HCT116 (cell line): ENCODE results near the gene MAPKAP1. TPM values are rescaled to one million over a fixed set of nuclear protein-coding genes. Genes with fewer than 3 reads are reported as not detected.

Source experiments
- ATAC-seq: fragments of 200-7000 bp; cut with Tn5 transposase; 2 replicates; pipeline ENCODE4 v1.9.1; 2020; ENCODE audit warnings: mild to moderate bottlenecking, moderate library complexity
- BruUV-seq: library from RNA; stranded (reverse); fragments of 400-500 nt; replicated peaks from 2 replicates; lab custom pipeline; 2021; lab: Mats Ljungman, UMichigan
- CTCF ChIA-PET: fragments of 300-600 bp; sonication (Branson Sonifier 250); formaldehyde crosslinking; loops from one replicate; lab custom pipeline; 2021; ENCODE audit warnings: antibody characterized with exemption; lab: Charles Lee
- POLR2A ChIA-PET: fragments of 300-600, 350-600 bp; sonication (Branson Sonifier 250); formaldehyde crosslinking; loops from one replicate; lab custom pipeline; 2021; ENCODE audit warnings: antibody characterized with exemption; lab: Charles Lee
- RAD21 ChIA-PET, 2 experiments: fragments of 300-600 bp; sonication (Branson Sonifier 250); formaldehyde crosslinking; loops; one replicate each; lab custom pipeline; 2023; ENCODE audit warnings: low total read pairs in 2 of 2; ENCODE audit not compliant: uncharacterized antibody in 2 of 2, unreplicated experiment in 2 of 2, low non-redundant PET in 1 of 2; lab: Charles Lee
- DNase-seq: peaks from one replicate; pipeline ENCODE4 v3.0.0-alpha.2; 2010; ENCODE audit warnings: low read depth, low spot score
- H2AFZ ChIP-seq: fragments of 200-600 bp; shearing (Covaris generic), sonication (generic); 2 replicates; pipeline ENCODE4 v1.6.1; 2017; ENCODE audit warnings: low read depth, mixed run types, mixed read lengths, antibody characterized with exemption, low read length; ENCODE audit not compliant: poor library complexity, severe bottlenecking
- H3K27ac ChIP-seq: 2 replicates; pipeline ENCODE4 v1.5.1; 2012; ENCODE audit warnings: low read depth, low read length
- H3K27me3 ChIP-seq: fragments of 200-600 bp; sonication (generic); 2 replicates; pipeline ENCODE4 v1.6.1; 2016; ENCODE audit warnings: mixed run types, low read length, mixed read lengths; ENCODE audit not compliant: insufficient read depth
- H3K36me3 ChIP-seq, 2 experiments: fragments of 200-500 bp in 1 of 2; fragments of 200-600 bp in 1 of 2; sonication (Bioruptor generic) in 1 of 2; sonication (generic) in 1 of 2; 2 replicates each; pipeline versions ENCODE4 v1.5.1 to v1.6.1; 2014 to 2016; ENCODE audit warnings: low read length in 2 of 2, inconsistent platforms in 1 of 2, mixed read lengths in 1 of 2, mixed run types in 1 of 2; ENCODE audit not compliant: insufficient read depth in 2 of 2, control insufficient read depth in 1 of 2
- H3K4me1 ChIP-seq, 2 experiments: fragments of 200-600 bp in 1 of 2; sonication (generic) in 1 of 2; 2 replicates each; pipeline versions ENCODE4 v1.5.1 to v1.6.1; 2012 to 2017; ENCODE audit warnings: low read length in 2 of 2, inconsistent platforms in 1 of 2, mild to moderate bottlenecking in 1 of 2, mixed read lengths in 1 of 2, mixed run types in 1 of 2, moderate library complexity in 1 of 2; ENCODE audit not compliant: insufficient read depth in 2 of 2, control insufficient read depth in 1 of 2
- H3K4me2 ChIP-seq: fragments of 200-600 bp; sonication (generic); 2 replicates; pipeline ENCODE4 v1.6.1; 2017; ENCODE audit warnings: mixed run types, low read length, mixed read lengths
- H3K4me3 ChIP-seq, 2 experiments: fragments of 200-600 bp in 1 of 2; sonication (generic) in 1 of 2; replicated peaks in 1 of 2; 2 replicates each; pipeline ENCODE4 v1.5.1; 2011 to 2016; ENCODE audit warnings: low read length in 2 of 2, control low read depth in 1 of 2, low read depth in 1 of 2, mild to moderate bottlenecking in 1 of 2, mixed read lengths in 1 of 2, mixed run types in 1 of 2
- H3K79me2 ChIP-seq: fragments of 200-600 bp; sonication (generic); 2 replicates; pipeline ENCODE4 v1.6.1; 2017; ENCODE audit warnings: mild to moderate bottlenecking, mixed run types, low read length, moderate library complexity, mixed read lengths; ENCODE audit not compliant: insufficient read depth
- H3K9ac ChIP-seq: fragments of 200-600 bp; sonication (generic); 2 replicates; pipeline ENCODE4 v1.6.1; 2016; ENCODE audit warnings: low read length, mixed read lengths
- H3K9me2 ChIP-seq: fragments of 200-600 bp; sonication (generic), shearing (Covaris generic); 2 replicates; pipeline ENCODE4 v1.6.1; 2017; ENCODE audit warnings: mixed run types, mild to moderate bottlenecking, moderate library complexity; ENCODE audit not compliant: insufficient read depth
- H3K9me3 ChIP-seq, 2 experiments: fragments of 200-500 bp in 1 of 2; fragments of 200-600 bp in 1 of 2; sonication (Bioruptor generic) in 1 of 2; sonication (generic) in 1 of 2; 2 replicates each; pipeline ENCODE4 v1.6.1; 2014 to 2017; ENCODE audit warnings: low read length in 2 of 2, mixed read lengths in 2 of 2, inconsistent platforms in 1 of 2, low read depth in 1 of 2, mild to moderate bottlenecking in 1 of 2, mixed run types in 1 of 2, moderate library complexity in 1 of 2; ENCODE audit not compliant: control insufficient read depth in 1 of 2, insufficient read depth in 1 of 2
- H4K20me1 ChIP-seq: fragments of 200-600 bp; sonication (generic), shearing (Covaris generic); 2 replicates; pipeline ENCODE4 v1.6.1; 2017; ENCODE audit warnings: mixed run types, mild to moderate bottlenecking, moderate library complexity; ENCODE audit not compliant: insufficient read depth
- ATF3 ChIP-seq: IDR thresholded peaks from 2 replicates; pipeline ENCODE4 v1.6.1; 2012
- CBX3 ChIP-seq: IDR thresholded peaks from 2 replicates; pipeline ENCODE4 v1.6.1; 2012; ENCODE audit warnings: low read depth
- CEBPB ChIP-seq: IDR thresholded peaks from 2 replicates; pipeline ENCODE4 v1.6.1; 2012; ENCODE audit warnings: low read depth
- CTCF ChIP-seq, 3 experiments: fragments of 200-600 bp in 1 of 3; sonication (generic) in 1 of 3; IDR thresholded peaks in 2 of 3; conservative IDR thresholded peaks in 1 of 3; 2 replicates each; pipeline ENCODE4 v1.5.1; 2012 to 2017; ENCODE audit warnings: low read depth in 2 of 3, low read length in 2 of 3, antibody characterized with exemption in 1 of 3, borderline replicate concordance in 1 of 3, control low read depth in 1 of 3, mild to moderate bottlenecking in 1 of 3, mixed read lengths in 1 of 3, mixed run types in 1 of 3, moderate library complexity in 1 of 3; ENCODE audit not compliant: insufficient read depth in 1 of 3
- EZH2phosphoT487 ChIP-seq: fragments of 200-600 bp; IDR thresholded peaks from 2 replicates; pipeline ENCODE4 v1.6.1; 2018; ENCODE audit warnings: antibody characterized with exemption, borderline replicate concordance
- FOSL1 ChIP-seq: IDR thresholded peaks from 2 replicates; pipeline ENCODE4 v1.6.1; 2012; ENCODE audit warnings: low read depth
- JUND ChIP-seq: IDR thresholded peaks from 2 replicates; pipeline ENCODE4 v1.6.1; 2012
- MAX ChIP-seq: IDR thresholded peaks from 2 replicates; pipeline ENCODE4 v1.6.1; 2012
- RAD21 ChIP-seq: IDR thresholded peaks from 2 replicates; pipeline ENCODE4 v1.6.1; 2012; ENCODE audit warnings: low read depth, mild to moderate bottlenecking
- REST ChIP-seq: IDR thresholded peaks from 2 replicates; pipeline ENCODE4 v1.6.1; 2012; ENCODE audit warnings: low read depth
- SIN3A ChIP-seq: IDR thresholded peaks from 2 replicates; pipeline ENCODE4 v1.6.1; 2012; ENCODE audit warnings: low read depth
- SP1 ChIP-seq: IDR thresholded peaks from 2 replicates; pipeline ENCODE4 v1.6.1; 2012; ENCODE audit warnings: low read depth
- TCF7L2 ChIP-seq: IDR thresholded peaks from 2 replicates; pipeline ENCODE4 v1.7.0; 2011; ENCODE audit warnings: borderline replicate concordance, inconsistent platforms; ENCODE audit not compliant: insufficient read depth, insufficient read length; ENCODE audit errors: extremely low read depth
- ZBTB33 ChIP-seq: IDR thresholded peaks from 2 replicates; pipeline ENCODE4 v1.6.1; 2011; ENCODE audit warnings: mild to moderate bottlenecking, low read length, moderate library complexity; ENCODE audit not compliant: insufficient replicate concordance; ENCODE audit errors: extremely low read depth
- ZFX ChIP-seq: fragments of 450-650 bp; IDR thresholded peaks from 2 replicates; pipeline ENCODE4 v1.6.1; 2017
- intact Hi-C: fragments of 100-400 bp; cut with micrococcal nuclease; formaldehyde crosslinking; loops from 2 replicates; pipeline ENCODE4 v1.10.0; 2022
- total RNA-seq: library from RNA; stranded (reverse); gene quantifications from one replicate; pipeline ENCODE4 v1.2.1, GENCODE V29; 2021; ENCODE audit not compliant: unreplicated experiment

MAPKAP1 gene
- total RNA-seq, 1 experiment from 2014 or later: 72.5 TPM

GRCh38 chr9:125561509-125562148, 145.4 kb downstream of the MAPKAP1 start:
- ChIA-PET CTCF (no interaction called here), RAD21 (no interaction called here), POLR2A (no interaction called here)
- Histone ChIP-seq H3K9me3 (no peaks in the 10 kb centered on the region), H3K4me3 (no peak overlapping the region), H3K27me3 (no peaks in the 10 kb centered on the region), H3K36me3 (no peaks in the 10 kb centered on the region), H3K4me2 (no peak overlapping the region), H3K9me2 (no peaks in the 10 kb centered on the region)
- BruUV-seq: no TSS peak
- ATAC-seq: no peak
- no peak for DNase-seq
- no peak for TF ChIP-seq CBX3
- TF ChIP-seq ZFX: no peak
- TF ChIP-seq REST: no peak
- TF ChIP-seq CTCF (IDR thresholded peaks at IDR 0.05 in 2 of 3, conservative IDR thresholded peaks at IDR 0.05 in 1 of 3; ENCODE audit: borderline replicate concordance in 1 of 3, insufficient read depth in 1 of 3, low read depth in 2 of 3, low read length in 2 of 3): no peak
- no peak for TF ChIP-seq SIN3A
- no peak for TF ChIP-seq ATF3
- TF ChIP-seq SP1: no peak
- no peak for TF ChIP-seq TCF7L2
- TF ChIP-seq MAX: no peak
- TF ChIP-seq FOSL1: no peak
- TF ChIP-seq RAD21: no peak
- no peak for TF ChIP-seq EZH2phosphoT487
- no peak for TF ChIP-seq JUND
- TF ChIP-seq CEBPB: no peak
- no peak for TF ChIP-seq ZBTB33
- TF ChIP-seq, all 23 proteins: peak for 0
- Histone ChIP-seq H3K9ac (no peak overlapping the region), H3K79me2 (no peaks in the 10 kb centered on the region), H3K4me1 (peaks cover 0 to 4% of the 10 kb centered on the region in 2 experiments; a peak in 1 of 4 replicates), H2AFZ (no peak overlapping the region), H4K20me1 (no peaks in the 10 kb centered on the region), H3K27ac (no peak overlapping the region)
- intact Hi-C loops: no loop called here
